Common myeloid progenitor, CD34-positive (primary cell): ENCODE data around the gene MOSPD2.

Source experiments
- CTCF ChIA-PET: fragments of 350-600 bp; sonication (Branson Sonifier 250); formaldehyde crosslinking; loops from one replicate; lab custom pipeline; 2021; ENCODE audit warnings: antibody characterized with exemption; lab: Charles Lee
- POLR2A ChIA-PET: fragments of 350-600 bp; sonication (Branson Sonifier 250); formaldehyde crosslinking; loops from one replicate; lab custom pipeline; 2021; ENCODE audit warnings: antibody characterized with exemption; lab: Charles Lee
- DNase-seq, 3 donors: peaks; one replicate each; pipeline versions ENCODE4 v3.0.0 to v3.0.0-alpha.2; 2013
- H3K27ac ChIP-seq, 2 experiments: 1 replicate in 1 of 2; 2 replicates in 1 of 2; pipeline ENCODE4 v1.7.0; 2013; ENCODE audit warnings: inconsistent platforms in 2 of 2, low read length in 2 of 2, mild to moderate bottlenecking in 2 of 2, low read depth in 1 of 2, moderate library complexity in 1 of 2; ENCODE audit not compliant: severe bottlenecking in 2 of 2, insufficient read depth in 1 of 2, poor library complexity in 1 of 2
- H3K27me3 ChIP-seq, 5 experiments: replicated peaks in 2 of 5; 1 replicate in 3 of 5; 2 replicates in 2 of 5; pipeline versions ENCODE4 v1.6.1 to v1.7.0; 2013; ENCODE audit warnings: low read length in 4 of 5, mild to moderate bottlenecking in 2 of 5, moderate library complexity in 2 of 5, inconsistent platforms in 1 of 5; ENCODE audit not compliant: insufficient read depth in 5 of 5, control insufficient read depth in 4 of 5
- H3K36me3 ChIP-seq, 4 experiments: 1 replicate in 2 of 4; 2 replicates in 2 of 4; pipeline versions ENCODE4 v1.6.1 to v1.7.0; 2013; ENCODE audit warnings: low read length in 3 of 4, control low read depth in 1 of 4, mild to moderate bottlenecking in 1 of 4; ENCODE audit not compliant: control insufficient read depth in 4 of 4, insufficient read depth in 4 of 4
- H3K4me1 ChIP-seq, 4 experiments: 1 replicate in 3 of 4; 2 replicates in 1 of 4; pipeline versions ENCODE4 v1.6.1 to v1.7.1; 2013; ENCODE audit warnings: low read length in 3 of 4, mild to moderate bottlenecking in 3 of 4, control low read depth in 1 of 4, inconsistent platforms in 1 of 4, moderate library complexity in 1 of 4; ENCODE audit not compliant: control insufficient read depth in 4 of 4, insufficient read depth in 4 of 4; ENCODE audit errors: control extremely low read depth in 1 of 4
- H3K4me3 ChIP-seq, 7 experiments: 1 replicate in 4 of 7; 2 replicates in 3 of 7; pipeline versions ENCODE4 v1.5.1 to v1.7.0; 2013; ENCODE audit warnings: mild to moderate bottlenecking in 7 of 7, low read length in 6 of 7, moderate library complexity in 6 of 7, inconsistent platforms in 2 of 7, low read depth in 2 of 7, control low read depth in 1 of 7; ENCODE audit not compliant: insufficient read depth in 4 of 7, control insufficient read depth in 1 of 7; ENCODE audit errors: extremely low read depth in 1 of 7
- H3K9me3 ChIP-seq, 5 experiments: 1 replicate in 4 of 5; 2 replicates in 1 of 5; pipeline versions ENCODE4 v1.6.1 to v1.7.1; 2013; ENCODE audit warnings: low read length in 4 of 5, mild to moderate bottlenecking in 2 of 5, inconsistent platforms in 1 of 5, low read depth in 1 of 5, moderate library complexity in 1 of 5; ENCODE audit not compliant: control insufficient read depth in 4 of 5, insufficient read depth in 2 of 5; ENCODE audit errors: control extremely low read depth in 1 of 5
- WGBS: methylation state at CpG from one replicate; pipeline ENCODE4 v1.1.5; 2013; ENCODE audit not compliant: insufficient coverage; 5-methylcytosine and 5-hydroxymethylcytosine counted together

The MOSPD2 gene

DNA sequence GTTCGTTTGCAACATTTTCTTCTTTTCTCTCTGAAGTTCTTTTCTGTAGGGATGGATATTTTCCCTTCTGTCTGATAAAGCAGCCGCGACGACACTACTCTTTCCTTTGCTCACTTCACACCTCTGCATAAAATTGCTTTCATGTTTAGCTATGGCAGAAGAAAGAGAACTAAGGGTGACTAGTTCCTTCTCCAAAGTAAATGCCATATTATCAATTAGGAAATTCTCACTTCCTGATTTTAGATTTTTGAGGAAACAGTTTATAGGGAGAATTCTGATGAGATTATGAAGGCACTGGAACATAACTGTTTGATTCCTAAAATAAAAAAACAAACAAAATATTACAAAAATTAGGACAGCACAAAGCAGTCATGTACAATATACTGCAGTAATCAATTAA is 29.6 kb upstream of the MOSPD2 start:
- WGBS: no CpG with 5 or more reads among the region's 4 CpGs
- no peaks in the 10 kb centered on the region for H3K4me1 ChIP-seq
- CTCF ChIA-PET: no interaction called here
- no peaks in the 10 kb centered on the region for H3K27me3 ChIP-seq
- DNase-seq: no peak
- H3K9me3 ChIP-seq: no peaks in the 10 kb centered on the region
- peaks cover 0 to 3% (median 0%) of the 10 kb centered on the region in 4 experiments for H3K36me3 ChIP-seq
- no peak overlapping the region for H3K4me3 ChIP-seq
- H3K27ac ChIP-seq: no peak overlapping the region
- POLR2A ChIA-PET: no interaction called here

- no peaks in the 10 kb centered on the region for H3K27me3 ChIP-seq
- H3K4me1 ChIP-seq: peaks cover 0 to 3% (median 0%) of the 10 kb centered on the region in 4 experiments
- no peak overlapping the region for H3K27ac ChIP-seq
- no peaks in the 10 kb centered on the region for H3K9me3 ChIP-seq
- 92% methylated on average over 2 of the region's 3 CpGs for WGBS
- ChIA-PET CTCF (no interaction called here), POLR2A (no interaction called here)
- peak in 1 of 3 donors; percentile 1 for DNase-seq
- H3K4me3 ChIP-seq: peak overlapping the region in 1 of 7 experiments; percentile 42
- peaks cover 0 to 3% (median 1%) of the 10 kb centered on the region in 4 experiments for H3K36me3 ChIP-seq
Observed at GRCh38 chrX:14851526-14851925, 21.7 kb upstream of the MOSPD2 start.

DNA sequence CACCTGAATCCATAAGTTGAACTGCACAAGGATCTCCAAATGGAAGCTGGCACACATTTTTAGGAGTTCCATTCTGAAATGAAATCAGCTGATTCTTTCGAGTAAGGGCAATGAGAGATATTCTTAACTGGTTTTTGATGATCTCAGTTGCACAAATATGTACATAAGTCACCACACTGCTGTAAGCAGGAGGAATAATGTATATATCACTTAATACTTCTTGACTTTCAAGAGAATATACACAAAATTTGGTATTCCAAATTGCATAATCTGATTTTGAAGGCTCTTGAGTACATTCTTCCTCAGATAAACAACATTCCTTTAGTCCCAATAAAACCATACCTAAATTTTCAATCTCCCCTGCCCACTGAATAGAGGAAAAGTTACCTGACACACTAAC is 8.6 kb upstream of the MOSPD2 start:
- ChIA-PET POLR2A (no interaction called here), CTCF (no interaction called here)
- no CpG with 5 or more reads among the region's 1 CpG for WGBS
- Histone ChIP-seq H3K27me3 (no peaks in the 10 kb centered on the region), H3K27ac (no peak overlapping the region), H3K4me1 (no peaks in the 10 kb centered on the region), H3K9me3 (peaks cover 0 to 2% (median 0%) of the 10 kb centered on the region in 5 experiments), H3K4me3 (no peak overlapping the region), H3K36me3 (peaks cover 0 to 5% (median 0%) of the 10 kb centered on the region in 4 experiments)
- DNase-seq: no peak

- no peak for DNase-seq
- no peak overlapping the region for H3K4me3 ChIP-seq
- ChIA-PET CTCF (no interaction called here), POLR2A (no interaction called here)
- H3K27me3 ChIP-seq: no peaks in the 10 kb centered on the region
- H3K4me1 ChIP-seq: no peaks in the 10 kb centered on the region
- WGBS: no CpG with 5 or more reads among the region's 1 CpG
- H3K27ac ChIP-seq: no peak overlapping the region
- peaks cover 0 to 5% (median 0%) of the 10 kb centered on the region in 4 experiments for H3K36me3 ChIP-seq
- H3K9me3 ChIP-seq: peaks cover 0 to 2% (median 0%) of the 10 kb centered on the region in 5 experiments
Observed at GRCh38 chrX:14865201-14865600, 8.0 kb upstream of the MOSPD2 start.

GRCh38 chrX:14871767-14872166 is 1.5 kb upstream of the MOSPD2 start:
- Histone ChIP-seq H3K9me3 (peaks cover 0 to 3% (median 1%) of the 10 kb centered on the region in 5 experiments), H3K4me3 (peak overlapping the region in 2 of 7 experiments; percentile 55 to 83), H3K4me1 (peaks cover 3 to 13% (median 8%) of the 10 kb centered on the region in 4 experiments), H3K27ac (no peak overlapping the region), H3K27me3 (no peaks in the 10 kb centered on the region), H3K36me3 (peaks cover 0 to 5% (median 1%) of the 10 kb centered on the region in 4 experiments)
- CTCF ChIA-PET: no interaction called here
- WGBS: no CpG with 5 or more reads among the region's 1 CpG
- no peak for DNase-seq
- POLR2A ChIA-PET: no interaction called here

DNA sequence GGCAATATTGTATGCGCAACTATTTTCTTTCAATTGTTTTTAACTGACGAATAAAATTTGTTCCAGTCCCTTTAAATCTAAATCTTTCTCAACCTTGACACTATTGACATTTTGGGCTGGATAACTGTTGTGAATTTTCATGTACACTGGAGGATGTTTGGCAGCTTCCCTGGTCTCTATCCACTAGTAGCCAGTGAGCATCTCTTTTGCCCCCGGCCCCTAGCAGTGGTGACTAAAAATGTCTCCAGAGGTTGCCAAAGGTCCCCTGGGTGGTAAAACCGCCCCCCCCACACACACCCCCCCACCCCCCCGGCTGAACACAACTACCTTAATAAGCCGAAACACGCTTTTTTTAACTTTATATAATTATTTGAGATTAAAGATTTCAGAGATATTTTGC is 866 bp upstream of the MOSPD2 start:
- ChIA-PET CTCF (no interaction called here), POLR2A (no interaction called here)
- Histone ChIP-seq H3K4me1 (peaks cover 3 to 13% (median 8%) of the 10 kb centered on the region in 4 experiments), H3K27ac (peak overlapping the region in 1 of 2 experiments; percentile 58), H3K4me3 (peak overlapping the region in 6 of 7 experiments; percentile 54 to 83 (median 70)), H3K27me3 (no peaks in the 10 kb centered on the region), H3K9me3 (peaks cover 0 to 3% (median under 1%) of the 10 kb centered on the region in 5 experiments), H3K36me3 (peaks cover 0 to 5% (median 1%) of the 10 kb centered on the region in 4 experiments)
- DNase-seq: no peak
- WGBS: no CpG with 5 or more reads among the region's 7 CpGs

DNA sequence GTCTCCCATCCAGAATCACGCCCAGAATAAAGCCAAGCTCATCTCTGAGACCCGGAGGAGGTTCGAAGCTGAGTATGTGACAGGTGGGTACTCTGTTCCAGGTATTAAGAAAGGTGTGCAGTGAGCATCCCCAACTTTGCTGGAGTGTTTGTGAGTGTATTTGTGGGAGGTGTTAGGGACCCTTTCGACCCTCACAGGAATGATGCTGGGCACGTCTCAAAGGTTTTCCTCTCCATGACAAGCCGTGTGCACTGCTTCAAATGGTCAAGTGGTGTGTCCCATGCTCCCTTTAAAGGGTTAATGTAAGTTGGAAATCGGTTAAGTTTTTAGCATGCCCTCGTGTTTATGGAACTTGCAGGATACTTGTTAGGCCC is 442 bp downstream of the MOSPD2 start:
- Histone ChIP-seq H3K36me3 (peaks cover 0 to 2% (median 0%) of the 10 kb centered on the region in 4 experiments), H3K4me3 (peak overlapping the region; percentile 43 to 83 (median 75)), H3K27ac (peak overlapping the region; percentile 67 to 84), H3K27me3 (no peaks in the 10 kb centered on the region), H3K9me3 (peaks cover 0 to 3% (median 0%) of the 10 kb centered on the region in 5 experiments), H3K4me1 (peaks cover 3 to 13% (median 8%) of the 10 kb centered on the region in 4 experiments)
- WGBS: 47% methylated on average over 7 of the region's 8 CpGs
- ChIA-PET POLR2A (no interaction called here), CTCF (no interaction called here)
- DNase-seq: no peak
